ENCODE data around the gene FASN. TPM values are rescaled to one million over a fixed set of nuclear protein-coding genes. Genes with fewer than 3 reads are reported as not detected.

FASN gene
- total RNA-seq = 96.9 and 142 TPM in 2 replicates

GRCh38 chr17:82098169-82098938, at the start of gene FASN:
Gene FASN (minus strand): TSS chr17:82098236. CDS start chr17:82096445, 1,791 bp downstream.

GRCh38 chr17:82065638-82066303, 32.3 kb downstream of the FASN start, which contains the start of gene DUS1L:
Gene DUS1L (minus strand): TSS chr17:82065804. CDS start chr17:82065059, 745 bp downstream.

GRCh38 chr17:82051776-82052637, 46.0 kb downstream of the FASN start, which contains the start of the genes GPS1 and RFNG:
Gene GPS1 (plus strand): TSS chr17:82051898. CDS start chr17:82051932, 34 bp downstream.
Gene RFNG (minus strand): TSS chr17:82051811. CDS start chr17:82051766, 45 bp downstream.

GRCh38 chr17:82037092-82037888, 60.7 kb downstream of the FASN start, which contains the start of gene DCXR:
Gene DCXR (minus strand): TSS chr17:82037697. CDS start chr17:82037682, 15 bp downstream.

GRCh38 chr17:82031303-82031884, 66.6 kb downstream of the FASN start, which contains the start of gene RAC3:
Gene RAC3 (plus strand): TSS chr17:82031678. CDS start chr17:82031762, 84 bp downstream.

Other genes starting within 250 kb of the FASN start
- gene P4HB, start 237.7 kb downstream of the FASN start, total RNA-seq = 624 and 855 TPM in 2 replicates
- gene ARHGDIA, start 226.9 kb downstream of the FASN start, total RNA-seq = 124 and 148 TPM in 2 replicates
- gene ALYREF, start 206.7 kb downstream of the FASN start, total RNA-seq = 61.4 and 116 TPM in 2 replicates
- gene ANAPC11, start 206.5 kb downstream of the FASN start, total RNA-seq = 130 and 132 TPM in 2 replicates
- gene NPB, start 196.0 kb downstream of the FASN start, total RNA-seq = 1.9 and 2.6 TPM in 2 replicates
- gene PCYT2, start 186.8 kb downstream of the FASN start, total RNA-seq = 24.3 and 34.5 TPM in 2 replicates
- gene SIRT7, start 180.1 kb downstream of the FASN start, total RNA-seq = 26.9 and 29.9 TPM in 2 replicates
- 16.9 and 22.2 TPM in 2 replicates for gene MAFG, start 170.5 kb downstream of the FASN start, total RNA-seq
- 126 and 176 TPM in 2 replicates for gene PYCR1, start 160.9 kb downstream of the FASN start, total RNA-seq
- not detected in 2 replicates for gene MYADML2, start 151.0 kb downstream of the FASN start, total RNA-seq
- gene NOTUM, start 137.0 kb downstream of the FASN start, total RNA-seq = not detected in 2 replicates
- 16.1 and 23.4 TPM in 2 replicates for gene ASPSCR1, start 120.6 kb downstream of the FASN start, total RNA-seq
- 28.2 and 45.0 TPM in 2 replicates for gene CENPX, start 75.4 kb downstream of the FASN start, total RNA-seq
- gene LRRC45, start 74.9 kb downstream of the FASN start, total RNA-seq = 12.3 and 13.9 TPM in 2 replicates
- gene RAC3, start 66.6 kb downstream of the FASN start, total RNA-seq = 14.3 and 40.7 TPM in 2 replicates
- 82.7 and 109 TPM in 2 replicates for gene DCXR, start 60.5 kb downstream of the FASN start, total RNA-seq
- 36.1 and 37.5 TPM in 2 replicates for gene RFNG, start 46.4 kb downstream of the FASN start, total RNA-seq
- gene GPS1, start 46.3 kb downstream of the FASN start, total RNA-seq = 81.8 and 87.5 TPM in 2 replicates
- gene DUS1L, start 32.4 kb downstream of the FASN start, total RNA-seq = 113 and 146 TPM in 2 replicates
- gene CCDC57, start 114.6 kb upstream of the FASN start, total RNA-seq = 10.6 and 13.9 TPM in 2 replicates
- 131 and 277 TPM in 2 replicates for gene SLC16A3, start 130.8 kb upstream of the FASN start, total RNA-seq
- gene CSNK1D, start 175.5 kb upstream of the FASN start, total RNA-seq = 32.6 and 44.1 TPM in 2 replicates
- gene CD7, start 219.4 kb upstream of the FASN start, total RNA-seq = not detected in 2 replicates
- 8.1 and 20.5 TPM in 2 replicates for gene SECTM1, start 235.5 kb upstream of the FASN start, total RNA-seq

All from tracheal epithelial cell (primary cell).